Rectal smooth muscle tissue (tissue), 1 donor: ENCODE results near the gene CCDC74A.
"Not testable (repeated sequence)": the region's sequence is repeated elsewhere in the genome, so short reads cannot be mapped to it uniquely, and the experiment has no call there.

ENCODE experiments used
- H3K27ac ChIP-seq: one replicate; pipeline ENCODE4 v1.7.0; 2013; ENCODE audit warnings: low read depth, low read length, inconsistent platforms
- H3K27me3 ChIP-seq: one replicate; pipeline ENCODE4 v1.7.0; 2013; ENCODE audit warnings: low read length; ENCODE audit not compliant: control insufficient read depth, insufficient read depth
- H3K36me3 ChIP-seq: one replicate; pipeline ENCODE4 v1.7.0; 2013; ENCODE audit warnings: low read length; ENCODE audit not compliant: control insufficient read depth, insufficient read depth
- H3K4me1 ChIP-seq: one replicate; pipeline ENCODE4 v1.7.0; 2013; ENCODE audit warnings: low read length; ENCODE audit not compliant: control insufficient read depth, insufficient read depth
- H3K4me3 ChIP-seq: one replicate; pipeline ENCODE4 v1.7.0; 2013; ENCODE audit warnings: low read length
- H3K9ac ChIP-seq: one replicate; pipeline ENCODE4 v1.7.0; 2013; ENCODE audit warnings: low read length

Gene CCDC74A

DNA sequence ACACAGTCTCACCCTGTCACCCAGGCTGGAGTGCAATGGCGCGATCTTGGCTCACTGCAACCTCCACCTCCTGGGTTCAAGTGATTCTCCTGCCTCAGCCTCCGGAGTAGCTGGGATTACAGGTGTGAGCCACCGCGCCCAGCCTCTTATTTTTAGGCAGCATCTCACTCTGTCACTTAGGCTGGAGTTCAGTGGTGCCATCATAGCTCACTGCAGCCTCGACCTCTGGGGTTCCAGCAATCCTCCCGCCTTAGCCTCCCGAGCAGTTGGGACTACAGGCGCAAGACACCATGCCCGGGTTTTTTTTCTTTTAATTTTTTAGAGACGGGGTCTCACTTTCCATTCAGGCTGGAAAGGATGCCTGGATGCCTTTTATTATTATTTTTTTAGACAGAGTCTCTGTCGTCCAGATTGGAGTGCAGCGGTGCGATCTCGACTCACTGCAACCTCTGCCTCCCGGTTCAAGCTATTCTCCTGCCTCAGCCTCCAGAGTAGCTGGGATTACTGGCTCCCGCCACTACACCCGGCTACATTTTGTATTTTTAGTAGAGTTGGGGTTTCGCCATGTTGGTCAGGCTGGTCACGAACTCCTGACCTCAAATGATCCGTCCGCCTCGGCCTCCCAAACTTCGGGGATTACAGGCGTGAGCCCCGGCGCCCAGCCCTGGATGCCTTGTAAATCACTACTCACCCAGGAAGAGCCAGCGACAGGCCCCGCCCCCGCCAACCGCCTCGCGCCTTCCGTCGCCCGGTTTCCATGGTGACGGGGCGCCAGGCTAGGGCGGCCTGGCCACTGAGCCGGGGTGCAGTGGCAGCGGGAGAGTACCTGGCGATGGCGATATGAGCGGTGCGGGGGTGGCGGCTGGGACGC is at the start of gene CCDC74A:
CCDC74A (plus strand) TSS at position 758 of the 871 bp plus-strand sequence; CDS start at position 841, 83 bp downstream.
- H3K4me3 ChIP-seq: peak within 1 kb of the TSS; percentile 54
- H3K36me3 ChIP-seq, H3K9ac ChIP-seq, H3K27ac ChIP-seq, H3K27me3 ChIP-seq, H3K4me1 ChIP-seq: not testable (repeated sequence)

- not testable (repeated sequence) for H3K27ac ChIP-seq, H3K4me1 ChIP-seq, H3K27me3 ChIP-seq, H3K4me3 ChIP-seq, H3K36me3 ChIP-seq, H3K9ac ChIP-seq
Measured at GRCh38 chr2:131478074-131478849, 49.4 kb upstream of the CCDC74A start.

- H3K27ac ChIP-seq, H3K4me1 ChIP-seq, H3K4me3 ChIP-seq, H3K27me3 ChIP-seq, H3K36me3 ChIP-seq, H3K9ac ChIP-seq: not testable (repeated sequence)
Measured at GRCh38 chr2:131478850-131479461, 48.7 kb upstream of the CCDC74A start.

GRCh38 chr2:131480351-131480750 is 47.3 kb upstream of the CCDC74A start:
- H3K27me3 ChIP-seq, H3K27ac ChIP-seq, H3K4me3 ChIP-seq, H3K36me3 ChIP-seq, H3K4me1 ChIP-seq, H3K9ac ChIP-seq: not testable (repeated sequence)

GRCh38 chr2:131482506-131483155 is 45.1 kb upstream of the CCDC74A start:
- H3K36me3 ChIP-seq, H3K4me3 ChIP-seq, H3K27me3 ChIP-seq, H3K9ac ChIP-seq, H3K4me1 ChIP-seq, H3K27ac ChIP-seq: not testable (repeated sequence)

- H3K4me3 ChIP-seq, H3K27me3 ChIP-seq, H3K9ac ChIP-seq, H3K36me3 ChIP-seq, H3K4me1 ChIP-seq, H3K27ac ChIP-seq: not testable (repeated sequence)
Measured at GRCh38 chr2:131483981-131484820, 43.5 kb upstream of the CCDC74A start.

DNA sequence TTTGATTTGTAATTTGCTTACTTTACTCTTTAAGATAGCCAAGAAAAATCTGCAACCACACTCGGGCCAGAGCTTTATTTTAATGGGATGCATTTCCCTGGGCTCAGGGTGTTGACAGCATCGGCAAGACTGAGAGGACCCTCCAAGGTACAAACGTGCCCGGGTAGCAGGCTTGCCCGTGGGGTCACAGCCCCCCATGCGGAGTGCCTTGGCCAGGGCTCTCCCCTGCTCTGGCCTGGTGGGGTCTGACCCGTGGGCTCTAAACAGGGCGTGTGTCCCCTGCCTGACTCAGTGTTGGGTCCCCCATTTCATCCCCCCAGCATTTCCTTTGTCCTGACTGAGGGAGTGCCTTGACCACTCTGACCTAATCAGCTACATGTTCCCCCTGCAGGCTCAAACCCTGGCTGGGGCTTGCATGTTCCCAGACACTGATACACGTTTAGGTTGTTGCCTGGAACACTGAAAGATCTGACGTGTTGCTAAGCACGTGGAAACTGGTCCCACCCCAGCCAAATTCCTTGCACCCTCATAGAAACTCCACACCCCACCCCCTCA is 42.7 kb upstream of the CCDC74A start:
- H3K4me1 ChIP-seq, H3K36me3 ChIP-seq, H3K9ac ChIP-seq, H3K4me3 ChIP-seq, H3K27me3 ChIP-seq, H3K27ac ChIP-seq: not testable (repeated sequence)

GRCh38 chr2:131486201-131486902 is 41.3 kb upstream of the CCDC74A start:
- H3K9ac ChIP-seq, H3K4me1 ChIP-seq, H3K27me3 ChIP-seq, H3K4me3 ChIP-seq, H3K36me3 ChIP-seq, H3K27ac ChIP-seq: not testable (repeated sequence)

- H3K9ac ChIP-seq: no peak overlapping the region
- H3K27me3 ChIP-seq: no peaks in the 10 kb centered on the region
- H3K27ac ChIP-seq: no peak overlapping the region
- no peak overlapping the region for H3K4me3 ChIP-seq
- peaks cover 5% of the 10 kb centered on the region for H3K4me1 ChIP-seq
- no peaks in the 10 kb centered on the region for H3K36me3 ChIP-seq
Measured at GRCh38 chr2:131488306-131489205, 39.1 kb upstream of the CCDC74A start.

DNA sequence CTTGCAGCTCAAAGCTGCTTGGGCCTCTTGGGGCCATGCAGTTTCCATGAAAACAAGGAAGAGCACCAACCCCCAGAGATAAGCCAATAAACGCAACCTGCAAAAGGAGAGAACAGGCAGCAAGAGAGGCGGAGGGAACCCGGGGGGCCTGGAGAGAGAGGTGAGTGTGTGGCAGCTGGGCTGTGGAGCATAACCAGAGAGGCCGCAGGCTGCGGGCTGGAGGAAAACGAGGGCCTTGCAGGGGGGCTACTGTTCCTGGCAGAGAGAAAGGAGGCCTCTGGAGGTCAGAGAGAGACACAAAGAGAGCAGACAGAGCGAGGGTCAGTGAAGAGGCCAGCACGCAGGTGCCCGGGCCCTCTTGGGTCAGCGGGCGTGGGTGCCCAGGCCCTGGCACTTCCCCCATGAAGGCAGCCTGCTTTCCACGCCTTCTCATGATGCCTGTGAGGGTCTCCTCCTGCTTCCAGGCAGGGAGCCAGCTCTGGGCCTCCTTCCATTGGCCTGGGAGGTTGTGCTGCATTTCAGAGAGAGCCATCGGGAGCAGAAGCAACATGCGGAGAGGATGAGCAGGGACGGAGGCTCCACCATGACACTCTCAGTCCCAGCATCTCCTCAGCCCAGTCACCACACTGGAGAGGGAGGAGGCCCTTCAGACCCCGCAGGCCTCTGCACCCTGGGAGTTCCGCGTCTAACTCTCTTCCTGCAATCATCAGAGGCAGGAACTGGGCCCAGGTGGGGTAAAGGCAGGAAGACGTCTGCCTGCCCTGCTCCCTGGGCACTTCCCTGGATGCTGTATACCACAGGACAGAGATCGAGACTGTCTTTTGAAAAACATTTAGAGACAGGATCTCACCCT is 36.8 kb upstream of the CCDC74A start:
- Histone ChIP-seq H3K9ac (peak overlapping the region; percentile 13), H3K4me3 (peak overlapping the region; percentile 61)
- H3K36me3 ChIP-seq, H3K27ac ChIP-seq, H3K4me1 ChIP-seq, H3K27me3 ChIP-seq: not testable (repeated sequence)
